Left renal pelvis (tissue), 4 donors: ENCODE data around the gene MRPL20. TPM values are rescaled to one million over a fixed set of nuclear protein-coding genes. Genes with fewer than 3 reads are reported as not detected.
"Not testable (repeated sequence)": the region's sequence is repeated elsewhere in the genome, so short reads cannot be mapped to it uniquely, and the experiment has no call there.

Experiments used
- DNase-seq, 4 donors: peaks; one replicate each; pipeline ENCODE4 v3.0.0-alpha.2; 2013; ENCODE audit warnings: low read depth in 4 of 4, low spot score in 3 of 4
- polyA plus RNA-seq, 4 donors: library from polyadenylated mRNA; unstranded; fragments of 120-200 nt; gene quantifications; one replicate each; pipeline ENCODE4 v1.2.1, GENCODE V29; 2013; ENCODE audit not compliant: insufficient read length in 4 of 4

The MRPL20 gene
- polyA plus RNA-seq, 4 donors = 89.3 to 155 (median 113) TPM

DNA sequence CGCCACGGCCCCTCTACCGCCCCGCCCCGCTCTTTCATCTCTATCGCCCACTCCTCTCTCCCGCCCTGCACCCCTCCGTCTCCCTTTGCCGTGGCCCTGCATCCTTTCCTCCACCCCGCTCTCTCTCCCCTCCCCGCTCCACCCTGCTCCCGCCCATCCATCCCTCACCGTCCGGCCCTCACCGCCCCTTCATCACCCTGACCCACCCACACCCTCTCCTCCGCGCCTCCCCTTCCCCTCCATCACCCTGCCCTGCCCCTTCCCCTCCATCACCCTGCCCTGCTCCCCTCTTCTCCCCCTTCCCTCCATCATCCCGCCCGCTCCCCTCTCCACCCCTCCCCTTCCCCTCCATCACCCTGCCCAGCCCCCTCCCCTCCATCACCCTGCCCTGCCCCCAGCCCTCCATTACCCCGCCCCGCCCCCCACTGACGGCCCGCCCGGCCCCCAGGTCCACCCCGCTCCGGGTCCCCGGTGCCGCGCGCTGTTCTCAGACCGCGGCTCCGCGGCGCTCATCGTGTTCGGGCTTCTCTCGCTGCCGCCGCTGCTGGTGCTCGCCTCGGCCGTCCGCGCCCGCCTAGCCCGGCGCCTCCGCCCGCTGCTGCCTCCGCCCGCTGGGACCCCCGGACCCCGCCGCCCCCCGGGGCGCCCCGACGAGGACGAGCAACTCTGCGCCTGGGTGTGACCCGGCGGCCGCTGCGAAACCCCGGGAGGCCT is 20.2 kb upstream of the MRPL20 start:
- no peak for DNase-seq

DNA sequence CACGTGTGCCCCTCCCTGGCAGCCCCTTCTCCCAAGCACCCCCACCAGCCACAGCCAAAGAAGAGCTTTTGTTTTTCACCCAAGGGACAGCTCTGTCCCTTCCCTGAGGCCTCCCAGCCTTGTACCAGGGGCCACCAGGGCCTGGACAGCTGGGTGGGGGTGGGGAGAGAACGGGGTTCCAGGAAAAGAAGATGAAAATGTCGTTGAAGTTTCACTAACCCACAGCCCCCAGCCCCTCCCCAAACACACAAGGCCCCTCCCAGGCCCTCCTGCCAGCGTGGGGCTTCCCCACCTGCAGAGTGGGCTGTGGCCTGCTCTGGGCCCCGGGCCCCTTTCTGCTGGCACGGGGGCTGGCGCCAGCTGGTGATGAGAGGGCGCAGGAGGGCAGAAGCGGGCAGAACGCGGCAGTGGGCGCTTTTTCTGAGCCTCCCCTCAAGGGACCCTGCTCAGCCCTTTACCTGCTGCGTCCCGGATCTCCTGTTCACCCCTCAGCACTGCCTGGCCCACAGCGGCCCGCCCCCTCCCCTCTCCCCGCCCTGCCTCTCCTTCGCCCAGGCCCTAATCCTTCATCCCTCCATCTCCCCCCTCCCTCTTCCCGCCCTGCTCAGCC is 19.5 kb upstream of the MRPL20 start:
- DNase-seq = no peak

DNA sequence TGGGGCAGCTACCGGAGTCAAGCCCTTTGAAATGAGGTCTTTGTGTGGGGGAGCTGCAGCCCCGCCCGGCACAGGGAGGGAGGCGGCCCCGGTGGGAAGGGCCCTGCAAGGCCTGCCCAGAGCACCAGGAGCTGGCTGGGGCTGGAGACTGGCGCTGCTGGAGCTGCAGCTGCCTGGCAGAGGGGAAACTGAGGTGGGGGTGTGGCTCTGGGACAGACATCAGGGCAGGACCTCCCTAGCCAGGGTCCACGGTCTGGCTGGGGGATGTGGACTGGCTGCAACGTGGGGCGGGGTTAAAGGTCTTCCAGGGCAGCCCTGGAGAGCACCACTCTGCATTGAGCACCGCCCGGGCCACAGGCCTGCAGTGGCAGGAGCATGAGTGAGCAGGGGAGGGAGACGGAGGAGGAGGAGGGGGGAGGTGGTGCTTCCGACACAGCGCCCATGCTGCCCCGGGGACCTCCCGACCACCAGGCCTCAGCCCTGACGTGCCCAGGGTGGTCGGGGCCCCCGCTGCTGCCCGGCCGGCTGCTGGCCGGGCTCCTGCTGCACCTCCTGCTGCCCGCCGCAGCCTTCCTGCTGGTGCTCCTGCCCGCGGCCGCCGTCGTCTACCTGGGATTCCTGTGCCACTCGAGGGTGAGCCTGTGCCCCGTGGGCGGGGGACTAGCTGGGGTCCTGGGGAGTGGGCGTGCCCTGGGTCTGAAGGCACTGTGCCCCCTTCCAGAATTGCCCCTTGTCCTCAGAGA is 18.8 kb upstream of the MRPL20 start:
- DNase-seq = no peak

DNA sequence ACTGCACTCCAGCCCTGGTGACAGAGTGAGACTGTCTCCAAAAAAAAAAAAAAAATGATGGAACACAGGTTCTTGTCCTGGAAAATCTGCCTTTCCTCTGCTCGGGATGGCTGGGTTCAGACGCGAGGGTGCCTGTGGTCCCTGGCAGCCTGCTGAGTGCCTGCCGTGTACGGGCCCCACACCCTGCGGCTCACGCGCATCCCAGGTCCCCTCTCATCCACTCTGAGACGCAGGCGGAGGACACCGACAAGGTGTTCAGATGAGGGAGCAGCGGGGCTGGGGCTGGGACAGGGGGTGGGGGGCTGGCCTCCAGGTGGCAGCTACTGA is 18.3 kb upstream of the MRPL20 start:
- DNase-seq = no peak

DNA sequence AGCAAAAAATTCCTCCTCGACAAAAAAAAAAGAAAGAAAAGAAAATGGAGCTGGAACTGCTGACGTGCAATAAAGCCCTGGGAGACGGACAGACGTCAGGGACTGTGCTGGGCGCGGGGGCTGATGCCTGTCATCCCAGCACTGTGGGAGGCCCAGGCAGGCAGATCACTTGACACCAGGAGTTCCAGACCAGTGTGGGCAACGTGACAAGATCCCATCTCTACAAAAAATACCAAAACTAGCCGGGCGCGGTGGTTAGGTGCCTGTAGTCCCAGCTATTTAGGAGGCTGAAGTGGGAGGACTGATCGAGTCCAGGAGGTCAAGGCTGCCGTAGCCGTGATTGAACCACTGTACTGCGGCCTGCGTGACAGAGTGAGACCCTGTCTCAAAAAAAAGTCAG is 17.6 kb upstream of the MRPL20 start:
- DNase-seq = no peak

DNA sequence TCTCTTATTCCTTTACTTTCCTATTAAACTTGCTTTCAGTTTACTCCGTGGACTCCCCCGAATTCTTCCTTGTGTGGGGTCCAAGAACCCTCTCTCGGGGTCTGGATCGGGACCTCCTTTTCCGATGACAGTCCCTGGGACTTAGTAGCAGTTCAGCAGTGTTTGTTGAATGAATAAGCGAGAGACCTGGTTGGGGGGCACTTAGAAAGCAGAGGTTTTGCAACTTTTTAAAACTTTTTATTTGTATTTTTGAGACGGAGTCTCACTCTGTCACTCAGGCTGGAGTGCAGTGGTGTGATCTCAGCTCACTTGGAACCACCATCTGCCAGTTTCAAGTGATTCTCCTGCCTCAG is 16.1 kb upstream of the MRPL20 start:
- no peak for DNase-seq

DNA sequence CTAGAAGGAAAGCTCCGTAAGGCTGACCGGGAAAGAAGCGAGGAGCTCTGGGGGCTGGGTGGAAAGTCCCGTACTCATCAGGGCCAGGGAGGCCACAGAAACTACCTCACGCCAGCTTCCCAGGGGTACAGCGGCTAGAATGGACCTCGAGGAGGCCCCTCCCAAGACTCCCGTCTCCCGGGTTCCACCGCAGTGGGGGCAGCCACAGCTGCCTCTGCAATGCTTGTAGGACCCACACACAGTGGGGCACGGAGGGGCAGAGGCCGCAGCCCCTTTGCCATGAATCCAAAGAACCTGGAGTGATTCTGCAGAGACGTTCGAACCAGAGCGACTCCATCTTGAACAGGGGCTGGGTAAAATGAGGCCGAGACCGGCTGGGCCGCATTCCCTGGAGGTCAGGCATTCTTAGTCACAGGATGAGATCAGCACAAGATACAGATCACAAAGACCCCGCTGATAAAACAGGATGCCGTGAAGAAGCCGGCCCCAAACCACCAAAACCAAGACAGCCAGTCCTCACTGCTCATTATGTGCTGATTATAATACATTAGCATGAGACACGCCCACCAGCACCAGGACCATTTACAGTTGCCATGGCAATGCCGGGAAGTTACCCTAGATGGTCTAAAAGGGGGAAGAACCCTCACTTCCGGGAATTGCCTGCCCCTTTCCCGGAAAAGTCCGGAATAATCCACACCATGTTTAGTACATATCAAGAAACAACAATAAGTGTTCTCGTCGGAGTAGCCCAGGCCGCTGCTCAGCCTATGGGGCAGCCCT is 15.6 kb upstream of the MRPL20 start:
- no peak for DNase-seq

DNA sequence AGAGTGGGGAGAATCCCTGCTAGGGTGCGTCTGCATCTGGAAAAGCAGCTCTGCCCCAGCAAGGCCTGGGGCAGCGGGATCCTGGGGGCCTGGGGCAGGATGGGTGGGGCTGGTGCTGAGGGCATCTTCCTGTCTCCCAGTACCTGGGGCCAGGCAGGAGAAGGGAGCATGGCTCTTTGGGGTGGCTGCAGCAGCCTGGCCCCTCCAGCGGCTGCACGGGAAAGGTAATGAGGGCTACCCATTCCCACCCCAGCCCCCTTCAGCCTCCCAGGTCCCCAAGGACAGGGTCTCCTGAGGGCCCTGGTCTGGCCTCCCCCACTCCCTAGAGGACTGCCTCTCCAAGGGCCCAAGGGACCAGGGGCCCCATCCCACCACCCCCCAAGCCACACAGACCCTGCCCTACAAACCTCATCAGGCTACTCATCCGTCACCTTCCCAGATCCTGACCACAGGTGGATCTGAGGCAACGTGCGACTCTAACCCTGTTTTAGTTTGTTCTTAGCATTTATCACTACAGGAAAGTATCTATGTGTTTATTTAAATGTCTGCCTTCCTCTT is 14.9 kb upstream of the MRPL20 start:
- no peak for DNase-seq

DNA sequence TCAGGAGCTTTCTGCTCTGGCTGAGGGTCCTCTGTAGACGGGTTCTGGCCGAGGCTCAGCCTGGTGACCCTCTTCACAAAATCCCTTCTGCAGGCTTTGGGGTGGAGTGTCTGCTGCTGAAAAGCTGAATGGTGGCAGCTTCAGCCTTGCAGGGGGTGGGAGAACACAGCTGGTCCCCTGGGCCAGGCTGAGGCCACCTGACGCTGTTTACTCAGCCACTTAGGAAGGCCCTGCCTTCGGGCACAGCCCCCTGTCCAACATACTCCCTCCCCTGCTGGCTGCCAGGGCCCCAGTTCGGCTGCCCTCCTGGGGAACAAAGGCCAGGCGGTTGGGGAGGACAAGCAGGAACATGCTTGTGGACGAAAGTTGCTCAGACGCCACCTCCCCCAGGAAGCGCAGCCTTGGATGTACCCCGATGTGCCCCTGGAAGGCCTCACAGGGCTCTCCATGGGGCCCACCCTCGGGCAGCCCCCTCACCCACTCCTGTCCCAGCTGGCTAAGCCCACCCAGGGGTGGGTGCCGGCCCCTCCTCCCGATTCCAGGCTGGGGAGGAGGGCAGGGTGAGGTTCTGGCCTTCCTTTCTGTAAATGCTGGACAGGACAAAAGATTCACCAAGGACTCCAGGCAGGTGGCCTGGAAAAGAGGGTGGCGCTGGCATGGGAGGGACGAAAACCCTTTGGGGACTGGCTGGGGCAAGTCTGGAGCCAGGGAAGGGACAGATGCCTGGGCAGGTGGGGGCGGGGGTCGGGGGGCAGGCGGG is 14.2 kb upstream of the MRPL20 start, which contains the start of gene ANKRD65:
Gene ANKRD65, minus strand, starts transcription at position 130 of the 760 bp plus-strand sequence. CDS start 271 bp downstream, outside the sequence.
- DNase-seq = no peak

DNA sequence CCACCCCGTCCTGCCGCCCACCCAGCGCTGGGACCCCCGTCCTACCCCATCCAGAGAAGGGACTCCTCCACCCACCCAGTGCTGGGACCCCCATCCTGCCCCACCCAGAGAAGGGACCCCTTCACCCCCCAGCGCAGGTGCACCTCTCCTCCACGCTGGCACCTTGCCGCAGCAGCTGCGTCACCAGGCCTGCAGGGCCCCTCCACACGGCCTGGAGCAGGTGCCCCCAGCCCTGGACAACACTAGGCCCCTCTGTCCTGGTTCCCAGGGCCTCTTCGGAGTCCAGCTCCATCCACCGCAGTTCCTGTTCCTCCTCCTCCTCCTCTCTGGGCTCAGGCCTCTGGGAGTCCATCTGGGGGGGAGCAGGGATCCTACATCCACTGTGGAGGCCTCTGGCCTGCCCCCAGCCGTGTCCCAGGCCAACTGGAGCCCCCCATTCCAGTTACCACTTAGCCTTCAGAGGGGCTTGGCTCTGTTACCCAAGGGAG is 13.6 kb upstream of the MRPL20 start:
- no peak for DNase-seq

DNA sequence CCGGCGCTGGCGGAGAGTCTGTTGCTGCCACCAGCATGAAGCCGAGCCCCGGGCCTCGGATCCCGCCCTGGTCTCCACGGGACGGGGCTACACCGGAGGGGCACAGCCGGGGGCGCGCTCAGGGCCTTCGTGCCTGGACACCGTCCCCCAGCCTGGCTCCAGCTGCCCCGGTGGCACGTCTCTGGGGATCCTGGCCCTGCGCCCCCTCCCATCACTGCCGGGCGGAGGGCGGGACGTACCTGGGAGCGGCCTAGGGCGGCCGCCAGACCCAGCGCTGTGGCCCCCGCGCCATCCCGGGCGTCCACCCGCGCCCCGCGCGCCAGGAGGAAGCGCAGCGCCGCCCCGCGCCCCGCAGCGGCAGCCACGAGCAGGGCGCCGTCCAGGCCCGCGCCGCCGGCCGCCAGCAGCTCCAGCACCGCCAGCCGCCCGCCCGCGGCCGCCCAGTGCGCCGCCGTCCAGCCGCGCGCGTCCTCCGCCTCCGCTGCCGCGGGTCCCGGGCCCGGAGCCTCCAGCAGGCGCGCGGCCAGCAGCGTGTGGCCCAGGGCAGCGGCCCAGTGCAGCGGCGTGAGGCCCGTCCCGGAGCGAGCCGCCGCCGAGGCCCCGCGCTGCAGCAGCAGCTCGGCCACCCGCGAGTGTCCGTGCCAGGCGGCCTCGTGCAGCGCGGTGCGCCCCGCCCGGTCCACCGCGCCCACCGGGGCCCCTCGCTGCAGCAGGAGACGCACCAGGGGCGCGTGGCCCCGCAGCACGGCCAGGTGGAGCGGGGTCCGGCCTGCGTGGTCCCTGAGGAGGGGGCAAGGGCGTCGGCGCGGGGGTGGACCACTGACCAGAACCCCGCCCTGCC is 12.9 kb upstream of the MRPL20 start:
- DNase-seq = no peak

DNA sequence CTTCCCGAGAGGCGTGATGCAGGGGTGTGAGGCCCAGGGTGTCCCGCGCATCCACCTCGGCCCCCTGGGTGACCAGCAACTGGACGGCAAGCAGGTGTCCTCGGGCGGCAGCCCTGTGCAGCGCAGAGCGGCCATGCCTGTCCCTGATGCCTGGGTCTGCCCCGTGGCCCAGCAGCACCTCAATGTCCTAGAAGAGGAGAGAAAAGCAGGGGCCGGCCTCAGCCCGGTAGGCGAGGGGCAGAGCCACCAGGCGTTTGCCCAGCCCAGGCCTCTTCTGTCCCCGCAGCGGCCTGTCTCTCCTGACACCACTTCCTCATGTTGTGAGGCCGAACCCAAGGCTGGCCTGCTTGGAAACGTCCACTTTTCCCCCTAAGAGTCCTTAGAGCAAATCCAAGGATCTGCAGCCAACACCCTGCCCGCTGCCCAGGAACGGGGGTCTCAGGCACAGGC is 12.3 kb upstream of the MRPL20 start:
- no peak for DNase-seq

DNA sequence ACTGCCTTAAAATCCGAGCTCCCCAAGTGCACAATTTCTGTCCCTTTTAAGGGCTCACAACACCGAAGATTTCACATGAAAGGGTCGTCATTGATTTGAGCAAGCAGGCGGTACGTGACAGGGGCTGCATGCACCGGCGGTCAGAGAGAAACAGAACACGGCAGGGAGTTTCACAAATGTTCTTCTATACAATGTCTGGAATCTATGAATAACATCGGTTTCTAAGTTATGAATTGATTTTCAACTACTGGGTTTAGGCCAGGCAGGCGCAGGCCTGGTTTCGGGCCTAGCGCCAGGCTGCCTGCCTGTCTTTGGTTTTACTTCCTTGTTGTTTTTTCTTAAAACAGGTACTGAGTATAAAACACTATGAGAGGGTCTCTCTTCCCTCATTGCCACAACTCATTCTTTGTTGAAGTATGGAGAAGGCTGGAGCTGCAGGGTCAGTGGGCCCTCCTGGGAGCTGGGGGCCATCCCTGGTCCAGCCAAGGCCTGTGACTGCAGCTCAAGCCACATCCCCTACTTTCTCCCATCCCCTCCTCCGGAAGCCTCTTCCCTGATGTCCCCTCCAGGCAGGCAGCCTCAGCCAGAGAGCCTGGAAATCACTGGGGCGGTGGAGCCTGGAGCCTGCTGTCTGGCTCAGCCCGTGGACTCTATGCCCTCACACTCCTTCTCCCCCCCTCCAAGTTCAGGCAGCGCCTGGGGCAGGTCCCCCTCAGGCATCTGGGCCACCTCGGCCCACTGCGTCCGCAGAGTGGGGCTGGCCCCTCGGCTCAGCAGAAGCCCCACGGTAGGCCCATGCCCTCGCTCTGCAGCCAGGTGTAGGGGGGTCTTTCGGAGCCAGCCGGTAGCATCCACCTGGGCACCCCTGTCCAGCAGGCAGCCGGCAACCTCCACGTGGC is 11.6 kb upstream of the MRPL20 start:
- DNase-seq = no peak

DNA sequence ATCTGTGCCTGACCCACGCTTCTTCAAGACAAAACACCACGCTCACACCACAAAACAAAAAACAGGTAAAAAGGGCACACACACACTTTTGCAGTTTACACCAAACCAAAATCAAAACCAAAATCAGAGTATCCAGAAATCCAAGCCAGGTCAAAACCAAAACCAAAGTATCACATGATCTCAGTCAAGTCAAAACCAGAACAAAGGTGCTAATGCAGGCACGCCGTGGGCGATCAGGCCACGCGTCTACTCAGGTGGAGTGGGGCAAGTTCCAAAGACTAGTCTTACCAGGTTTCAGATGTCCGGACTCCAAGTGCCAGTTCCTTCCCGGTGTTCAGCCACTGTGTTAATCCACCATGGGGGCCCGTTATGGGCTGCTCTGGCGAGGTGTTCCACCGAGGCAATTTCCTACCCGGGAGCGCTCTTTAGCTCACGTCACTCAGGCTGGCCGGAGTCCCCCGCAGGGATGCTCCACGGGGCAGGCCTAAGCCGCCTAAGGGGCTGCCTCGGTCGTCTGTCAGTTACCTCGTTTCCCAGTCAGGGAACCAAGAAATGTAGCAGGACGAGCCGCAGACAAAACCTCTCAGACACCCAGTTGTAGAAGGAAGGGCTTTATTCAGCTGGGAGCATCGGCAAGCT is 10.9 kb upstream of the MRPL20 start:
- not testable (repeated sequence) for DNase-seq

DNA sequence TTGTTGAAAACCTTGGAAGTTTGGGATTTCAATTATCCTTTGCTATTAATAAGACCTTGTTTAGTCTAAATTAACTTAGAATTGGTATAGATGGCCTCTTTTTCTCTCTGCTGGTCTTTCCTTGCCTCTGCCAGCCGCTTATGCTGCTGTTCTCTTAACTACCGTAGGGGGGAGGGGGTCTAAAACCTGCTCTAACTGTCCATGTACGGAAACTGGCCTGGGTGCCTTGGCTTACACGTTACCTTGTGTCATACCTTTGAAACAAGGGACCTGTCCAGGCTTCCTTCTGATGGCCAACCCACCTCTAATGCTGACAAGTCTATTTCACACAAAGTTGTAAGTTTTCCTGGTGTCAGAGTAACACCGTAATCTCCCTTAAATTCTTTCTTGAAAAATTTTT is 10.3 kb upstream of the MRPL20 start:
- not testable (repeated sequence) for DNase-seq

DNA sequence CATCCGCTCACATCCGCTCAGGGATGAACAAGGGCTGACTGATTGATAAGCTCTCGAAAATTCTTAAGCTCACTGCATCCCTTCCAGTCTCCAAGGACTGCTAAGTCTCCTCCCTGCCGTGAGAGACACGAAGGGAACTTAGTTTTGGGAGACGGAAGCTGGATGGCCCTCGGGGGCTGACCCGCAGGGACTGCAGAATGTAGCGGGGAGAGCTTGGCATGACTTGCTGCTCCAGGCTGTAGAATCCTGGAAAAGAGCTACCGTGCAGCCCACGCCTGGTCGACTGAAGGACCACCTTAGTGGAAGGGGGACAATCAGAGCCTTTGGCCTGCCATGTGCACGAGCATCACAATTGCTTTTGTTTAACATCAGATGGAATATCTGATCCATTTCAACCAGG is 8.7 kb upstream of the MRPL20 start:
- no peak for DNase-seq

DNA sequence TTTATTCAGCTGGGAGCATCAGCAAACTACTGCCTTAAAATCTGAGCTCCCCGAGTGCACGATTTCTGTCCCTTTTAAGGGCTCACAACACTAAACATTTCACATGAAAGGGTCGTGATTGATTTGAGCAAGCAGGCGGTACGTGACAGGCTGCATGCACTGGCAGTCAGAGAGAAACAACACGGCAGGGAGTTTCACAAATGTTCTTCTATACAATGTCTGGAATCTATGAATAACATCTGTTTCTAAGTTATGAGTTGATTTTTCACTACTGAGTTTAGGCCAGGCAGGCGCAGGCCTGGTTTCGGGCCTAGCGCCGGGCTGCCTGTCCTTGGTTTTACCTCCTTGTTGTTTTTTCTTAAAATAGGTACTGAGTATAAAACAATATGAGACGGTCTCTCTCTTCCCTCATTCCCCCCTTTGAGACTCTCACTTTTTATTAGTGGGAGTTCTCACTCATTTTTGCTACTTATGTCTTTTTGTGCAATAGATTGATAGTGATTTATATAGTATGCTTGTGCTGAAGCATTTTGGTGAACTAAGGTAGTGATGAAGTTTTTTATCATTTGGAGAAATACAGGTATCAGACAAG is 5.3 kb upstream of the MRPL20 start:
- DNase-seq = not testable (repeated sequence)
